Mesothelial cell of epicardium (in vitro differentiated cells): ENCODE measurements around the gene DSCAM. TPM values are rescaled to one million over a fixed set of nuclear protein-coding genes. Genes with fewer than 3 reads are reported as not detected.

Source experiments
- DNase-seq, 2 experiments: peaks; one replicate each; pipeline ENCODE4 v3.0.0; 2021; ENCODE audit warnings: low spot score in 2 of 2; ENCODE audit not compliant: unreplicated experiment in 2 of 2
- H3K27ac Mint-ChIP-seq: 2 replicates; pipeline ENCODE4 v1.8.0; 2021; ENCODE audit warnings: mixed read lengths
- H3K27me3 Mint-ChIP-seq: 2 replicates; pipeline ENCODE4 v1.8.0; 2021; ENCODE audit warnings: low read depth, mixed read lengths
- H3K36me3 Mint-ChIP-seq: 2 replicates; pipeline ENCODE4 v1.8.0; 2021; ENCODE audit warnings: mixed read lengths
- H3K4me1 Mint-ChIP-seq: 2 replicates; pipeline ENCODE4 v1.8.0; 2021; ENCODE audit warnings: mixed read lengths
- H3K4me3 Mint-ChIP-seq: 2 replicates; pipeline ENCODE4 v1.8.0; 2021; ENCODE audit warnings: mild to moderate bottlenecking, moderate library complexity, mixed read lengths
- H3K9me3 Mint-ChIP-seq: 2 replicates; pipeline ENCODE4 v1.8.0; 2021; ENCODE audit warnings: mixed read lengths
- total RNA-seq: library from RNA; stranded (reverse); gene quantifications from 3 replicates; pipeline ENCODE4 v1.2.1, GENCODE V29; 2021
- TF ChIP-seq, protein P1 (sequence below): fragments of 200-600 bp; sonication (generic); IDR thresholded peaks from one replicate; pipeline ENCODE4 v1.5.0; 2021; ENCODE audit warnings: antibody characterized with exemption; ENCODE audit not compliant: unreplicated experiment

DSCAM gene
- total RNA-seq, 1 donor from 2014 or later: not detected

DNA sequence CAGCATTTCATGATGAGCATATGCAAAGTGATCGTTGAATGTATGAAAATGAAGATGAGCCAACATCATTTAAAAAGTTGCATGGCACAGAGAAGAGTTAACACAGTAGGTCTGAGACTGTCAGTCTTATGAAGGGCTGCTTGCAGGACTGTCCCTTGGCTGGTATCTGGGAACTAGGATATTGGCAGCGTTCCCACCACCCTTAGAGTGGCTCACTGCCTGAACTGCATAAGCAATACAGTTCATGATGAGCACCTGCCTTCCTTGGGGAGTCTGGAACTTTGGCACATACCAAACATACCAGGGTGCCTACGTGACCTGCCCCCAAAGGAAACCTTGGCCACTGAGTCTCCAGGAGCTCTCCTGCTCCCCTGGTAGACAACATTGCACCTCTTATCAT is 161.8 kb downstream of the DSCAM start:
- Mint-ChIP-seq H3K27ac (no peak overlapping the region), H3K4me3 (no peak overlapping the region), H3K9me3 (peaks cover 12% of the 10 kb centered on the region), H3K27me3 (no peaks in the 10 kb centered on the region), H3K36me3 (no peaks in the 10 kb centered on the region), H3K4me1 (peaks cover 11% of the 10 kb centered on the region)
- DNase-seq: no peak
- TF ChIP-seq, protein P1, sequence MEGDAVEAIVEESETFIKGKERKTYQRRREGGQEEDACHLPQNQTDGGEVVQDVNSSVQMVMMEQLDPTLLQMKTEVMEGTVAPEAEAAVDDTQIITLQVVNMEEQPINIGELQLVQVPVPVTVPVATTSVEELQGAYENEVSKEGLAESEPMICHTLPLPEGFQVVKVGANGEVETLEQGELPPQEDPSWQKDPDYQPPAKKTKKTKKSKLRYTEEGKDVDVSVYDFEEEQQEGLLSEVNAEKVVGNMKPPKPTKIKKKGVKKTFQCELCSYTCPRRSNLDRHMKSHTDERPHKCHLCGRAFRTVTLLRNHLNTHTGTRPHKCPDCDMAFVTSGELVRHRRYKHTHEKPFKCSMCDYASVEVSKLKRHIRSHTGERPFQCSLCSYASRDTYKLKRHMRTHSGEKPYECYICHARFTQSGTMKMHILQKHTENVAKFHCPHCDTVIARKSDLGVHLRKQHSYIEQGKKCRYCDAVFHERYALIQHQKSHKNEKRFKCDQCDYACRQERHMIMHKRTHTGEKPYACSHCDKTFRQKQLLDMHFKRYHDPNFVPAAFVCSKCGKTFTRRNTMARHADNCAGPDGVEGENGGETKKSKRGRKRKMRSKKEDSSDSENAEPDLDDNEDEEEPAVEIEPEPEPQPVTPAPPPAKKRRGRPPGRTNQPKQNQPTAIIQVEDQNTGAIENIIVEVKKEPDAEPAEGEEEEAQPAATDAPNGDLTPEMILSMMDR: no peak

DNA sequence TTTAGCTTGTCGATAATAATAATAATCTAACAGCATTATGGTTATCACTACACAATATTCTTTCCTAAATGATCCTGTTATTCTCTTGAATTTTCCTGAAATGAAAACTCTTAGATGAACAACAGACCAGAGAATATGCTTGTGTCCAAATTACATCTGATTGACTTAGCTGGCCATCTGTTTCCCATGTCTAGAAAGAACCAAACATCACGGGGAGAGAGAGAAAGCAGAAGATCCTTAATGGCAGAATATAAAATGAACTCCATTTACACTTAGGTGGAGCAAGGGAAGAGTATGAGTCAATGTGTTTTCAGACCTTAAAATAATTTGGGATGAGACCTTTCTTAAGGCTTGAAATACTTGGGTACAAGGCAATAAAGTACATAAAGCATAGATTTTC is 162.2 kb downstream of the DSCAM start:
- H3K4me3 Mint-ChIP-seq: no peak overlapping the region
- no peaks in the 10 kb centered on the region for H3K27me3 Mint-ChIP-seq
- no peak for DNase-seq
- TF ChIP-seq, protein P1: no peak
- H3K27ac Mint-ChIP-seq: no peak overlapping the region
- peaks cover 12% of the 10 kb centered on the region for H3K9me3 Mint-ChIP-seq
- peaks cover 9% of the 10 kb centered on the region for H3K4me1 Mint-ChIP-seq
- no peaks in the 10 kb centered on the region for H3K36me3 Mint-ChIP-seq

DNA sequence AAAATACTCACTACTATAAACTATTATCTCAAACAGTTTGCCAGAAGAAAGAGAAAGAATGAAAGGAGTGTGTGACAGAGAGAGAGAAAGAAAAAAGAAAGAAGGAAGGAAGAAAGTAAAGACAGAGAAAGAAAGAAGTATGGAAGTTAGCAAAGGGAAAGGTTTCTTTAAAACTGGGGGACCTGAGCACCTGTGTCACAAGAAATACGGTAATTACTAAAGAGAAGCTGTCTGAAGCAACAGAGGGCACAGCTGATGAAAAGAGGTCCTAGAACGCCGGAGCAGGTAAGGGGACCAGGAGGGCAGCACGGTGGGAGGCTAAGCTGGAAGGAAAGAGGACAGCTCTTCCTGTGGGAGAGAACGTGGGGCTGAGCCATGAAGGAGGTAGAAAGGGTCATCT is 163.6 kb downstream of the DSCAM start:
- TF ChIP-seq, protein P1: no peak
- no peak overlapping the region for H3K27ac Mint-ChIP-seq

DNA sequence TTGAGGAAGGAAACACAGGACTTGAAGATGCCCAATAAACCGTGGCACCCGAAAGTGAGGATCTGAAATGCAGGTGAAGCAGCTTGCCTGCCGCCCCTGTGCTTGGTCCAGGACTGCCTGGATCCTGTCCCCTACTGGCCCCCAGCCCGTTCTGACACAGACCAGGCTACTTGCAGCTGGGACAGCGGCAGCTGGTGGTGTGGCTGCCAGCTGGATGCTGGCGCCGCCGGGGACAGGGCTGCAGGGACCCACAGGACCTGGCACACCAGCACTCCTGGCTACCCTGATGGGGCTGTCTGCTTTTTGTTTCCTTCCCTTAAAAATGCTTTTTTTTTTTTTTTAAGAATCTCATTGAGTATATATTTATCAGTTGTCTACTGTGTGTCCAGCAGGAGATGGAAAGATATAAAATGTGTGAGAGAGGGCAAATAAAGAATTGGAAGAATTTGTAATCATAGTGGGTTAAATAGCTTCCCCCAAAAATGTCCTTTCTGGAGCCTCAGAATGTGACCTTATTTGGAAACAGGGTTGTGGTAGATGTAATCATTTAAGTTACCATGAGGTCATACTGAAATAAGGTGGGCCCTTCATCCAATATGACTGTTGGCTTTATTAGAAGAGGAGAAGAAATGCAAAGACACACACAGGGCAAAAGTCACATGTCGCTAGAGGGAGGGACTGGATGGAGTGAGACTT is 165.6 kb downstream of the DSCAM start:
- peaks cover 12% of the 10 kb centered on the region for H3K9me3 Mint-ChIP-seq
- TF ChIP-seq, protein P1: no peak
- H3K4me3 Mint-ChIP-seq: no peak overlapping the region
- no peak overlapping the region for H3K27ac Mint-ChIP-seq
- H3K4me1 Mint-ChIP-seq: no peaks in the 10 kb centered on the region
- H3K27me3 Mint-ChIP-seq: no peaks in the 10 kb centered on the region
- H3K36me3 Mint-ChIP-seq: no peaks in the 10 kb centered on the region
- no peak for DNase-seq

More for the DNA sequence above, 163.6 kb downstream of the DSCAM start:
- H3K4me1 Mint-ChIP-seq: peaks cover 7% of the 10 kb centered on the region
- no peaks in the 10 kb centered on the region for H3K36me3 Mint-ChIP-seq
- no peaks in the 10 kb centered on the region for H3K27me3 Mint-ChIP-seq
- no peak for DNase-seq
- H3K4me3 Mint-ChIP-seq: no peak overlapping the region
- peaks cover 12% of the 10 kb centered on the region for H3K9me3 Mint-ChIP-seq

DNA sequence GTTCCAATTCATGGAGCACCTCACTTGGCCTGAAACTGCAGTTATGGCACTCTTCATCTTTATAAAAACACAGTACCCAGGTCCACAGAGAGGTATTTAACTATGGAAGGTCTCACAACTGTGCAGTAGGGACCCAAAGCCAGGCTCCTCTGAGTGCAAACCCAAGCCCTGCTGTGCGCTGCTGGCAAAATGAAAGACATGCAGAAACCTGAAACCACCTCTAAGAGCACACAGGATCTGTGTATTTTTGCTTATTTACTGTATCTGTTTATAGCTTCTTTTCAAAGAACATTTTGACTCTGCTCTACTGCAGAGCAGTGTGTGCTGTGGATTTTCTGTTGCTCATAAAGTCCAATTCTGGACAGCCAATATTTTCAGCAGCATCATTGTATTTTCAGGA is 166.6 kb downstream of the DSCAM start:
- H3K27ac Mint-ChIP-seq: no peak overlapping the region
- TF ChIP-seq, protein P1: no peak
- H3K9me3 Mint-ChIP-seq: peaks cover 12% of the 10 kb centered on the region
- no peaks in the 10 kb centered on the region for H3K36me3 Mint-ChIP-seq
- H3K27me3 Mint-ChIP-seq: no peaks in the 10 kb centered on the region
- no peaks in the 10 kb centered on the region for H3K4me1 Mint-ChIP-seq
- no peak overlapping the region for H3K4me3 Mint-ChIP-seq
- no peak for DNase-seq
